ENCODE results near the gene ADAMTS15. TPM values are rescaled to one million over a fixed set of nuclear protein-coding genes. Genes with fewer than 3 reads are reported as not detected.
A peak's percentile ranks its signal among the peaks of the same experiment; 100 is the strongest.

ADAMTS15 gene
- total RNA-seq, result 8.1 to 9.9 TPM (median 9.4 TPM) in 3 replicates

GRCh38 chr11:130448416-130449309, at the start of gene ADAMTS15:
ADAMTS15 (plus strand) TSS chr11:130448645; CDS start chr11:130448974, 329 bp downstream.
- peaks cover 47% of the 10 kb centered on the region for H3K27me3 Mint-ChIP-seq (ENCODE audit: low read depth)
- no peak for TF ChIP-seq CTCF (IDR thresholded peaks at IDR 0.05; ENCODE audit: unreplicated experiment)
- peak; percentile 73 to 83 for DNase-seq (ENCODE audit: low spot score in 2 of 2, unreplicated experiment in 2 of 2)
- H3K4me3 Mint-ChIP-seq, result peak within 1 kb of the TSS; percentile 78
- H3K27ac Mint-ChIP-seq, result peak within 1 kb of the TSS; percentile 47
- H3K9me3 Mint-ChIP-seq, result no peaks in the 10 kb centered on the region
- H3K36me3 Mint-ChIP-seq, result no peaks in the 10 kb centered on the region
- peaks cover 27% of the 10 kb centered on the region for H3K4me1 Mint-ChIP-seq

GRCh38 chr11:130399196-130399595, 49.2 kb upstream of the ADAMTS15 start:
- no peak overlapping the region for H3K27ac Mint-ChIP-seq

GRCh38 chr11:130400781-130401483, 47.5 kb upstream of the ADAMTS15 start:
- no peaks in the 10 kb centered on the region for H3K9me3 Mint-ChIP-seq
- peaks cover 29% of the 10 kb centered on the region for H3K27me3 Mint-ChIP-seq (ENCODE audit: low read depth)
- H3K4me1 Mint-ChIP-seq, result peaks cover 28% of the 10 kb centered on the region
- no peak for DNase-seq (ENCODE audit: low spot score in 2 of 2, unreplicated experiment in 2 of 2)
- no peak for TF ChIP-seq CTCF (IDR thresholded peaks at IDR 0.05; ENCODE audit: unreplicated experiment)
- H3K4me3 Mint-ChIP-seq, result no peak overlapping the region
- H3K36me3 Mint-ChIP-seq, result no peaks in the 10 kb centered on the region
- no peak overlapping the region for H3K27ac Mint-ChIP-seq

More at GRCh38 chr11:130399196-130399595, 49.2 kb upstream of the ADAMTS15 start:
- H3K4me3 Mint-ChIP-seq, result no peak overlapping the region
- no peaks in the 10 kb centered on the region for H3K9me3 Mint-ChIP-seq
- no peaks in the 10 kb centered on the region for H3K36me3 Mint-ChIP-seq
- peaks cover 28% of the 10 kb centered on the region for H3K4me1 Mint-ChIP-seq
- no peak for TF ChIP-seq CTCF (IDR thresholded peaks at IDR 0.05; ENCODE audit: unreplicated experiment)
- DNase-seq (ENCODE audit: low spot score in 2 of 2, unreplicated experiment in 2 of 2), result no peak
- peaks cover 22% of the 10 kb centered on the region for H3K27me3 Mint-ChIP-seq (ENCODE audit: low read depth)

- TF ChIP-seq CTCF (IDR thresholded peaks at IDR 0.05; ENCODE audit: unreplicated experiment), result no peak
- no peak overlapping the region for H3K4me3 Mint-ChIP-seq
- no peaks in the 10 kb centered on the region for H3K9me3 Mint-ChIP-seq
- peaks cover 30% of the 10 kb centered on the region for H3K27me3 Mint-ChIP-seq (ENCODE audit: low read depth)
- H3K36me3 Mint-ChIP-seq, result no peaks in the 10 kb centered on the region
- H3K27ac Mint-ChIP-seq, result no peak overlapping the region
- H3K4me1 Mint-ChIP-seq, result peaks cover 28% of the 10 kb centered on the region
- no peak for DNase-seq (ENCODE audit: low spot score in 2 of 2, unreplicated experiment in 2 of 2)
Observed at GRCh38 chr11:130402570-130402969, 45.9 kb upstream of the ADAMTS15 start.

GRCh38 chr11:130403271-130403804, 45.1 kb upstream of the ADAMTS15 start:
- Mint-ChIP-seq H3K4me3 (no peak overlapping the region), H3K4me1 (peaks cover 32% of the 10 kb centered on the region), H3K27me3 (ENCODE audit: low read depth) (peaks cover 26% of the 10 kb centered on the region), H3K27ac (peak overlapping the region; percentile 41), H3K36me3 (no peaks in the 10 kb centered on the region), H3K9me3 (no peaks in the 10 kb centered on the region)
- no peak for DNase-seq (ENCODE audit: low spot score in 2 of 2, unreplicated experiment in 2 of 2)
- TF ChIP-seq CTCF (IDR thresholded peaks at IDR 0.05; ENCODE audit: unreplicated experiment), result no peak

Measured in mesothelial cell of epicardium (in vitro differentiated cells).